Measurements from ENCODE around the gene PFDN1.

DNA sequence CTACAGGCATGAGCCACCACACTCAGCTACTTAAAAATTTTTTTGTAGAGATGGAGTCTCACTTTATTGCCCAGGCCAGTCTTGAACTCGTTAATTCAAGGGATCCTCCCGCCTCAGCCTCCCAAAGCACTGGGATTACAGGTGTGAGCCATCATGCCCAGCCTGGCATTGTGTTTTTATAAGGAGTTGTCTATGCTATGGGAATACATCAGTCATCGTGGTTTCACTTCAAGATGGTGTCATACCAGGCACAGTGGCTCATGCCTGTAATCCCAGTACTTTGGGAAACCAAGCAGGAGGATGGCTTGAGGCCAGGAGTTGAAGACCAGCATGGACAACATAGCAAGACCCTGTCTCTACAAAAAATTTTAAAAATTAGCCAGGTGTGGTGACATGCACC is 78.2 kb downstream of the PFDN1 start:
- TF ChIP-seq, protein P1, sequence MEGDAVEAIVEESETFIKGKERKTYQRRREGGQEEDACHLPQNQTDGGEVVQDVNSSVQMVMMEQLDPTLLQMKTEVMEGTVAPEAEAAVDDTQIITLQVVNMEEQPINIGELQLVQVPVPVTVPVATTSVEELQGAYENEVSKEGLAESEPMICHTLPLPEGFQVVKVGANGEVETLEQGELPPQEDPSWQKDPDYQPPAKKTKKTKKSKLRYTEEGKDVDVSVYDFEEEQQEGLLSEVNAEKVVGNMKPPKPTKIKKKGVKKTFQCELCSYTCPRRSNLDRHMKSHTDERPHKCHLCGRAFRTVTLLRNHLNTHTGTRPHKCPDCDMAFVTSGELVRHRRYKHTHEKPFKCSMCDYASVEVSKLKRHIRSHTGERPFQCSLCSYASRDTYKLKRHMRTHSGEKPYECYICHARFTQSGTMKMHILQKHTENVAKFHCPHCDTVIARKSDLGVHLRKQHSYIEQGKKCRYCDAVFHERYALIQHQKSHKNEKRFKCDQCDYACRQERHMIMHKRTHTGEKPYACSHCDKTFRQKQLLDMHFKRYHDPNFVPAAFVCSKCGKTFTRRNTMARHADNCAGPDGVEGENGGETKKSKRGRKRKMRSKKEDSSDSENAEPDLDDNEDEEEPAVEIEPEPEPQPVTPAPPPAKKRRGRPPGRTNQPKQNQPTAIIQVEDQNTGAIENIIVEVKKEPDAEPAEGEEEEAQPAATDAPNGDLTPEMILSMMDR (IDR thresholded peaks at IDR 0.05; ENCODE audit: low read depth, low read length, missing input control), result no peak
- TF ChIP-seq RAD21 (IDR thresholded peaks at IDR 0.05), result no peak
- TF ChIP-seq, protein P2, sequence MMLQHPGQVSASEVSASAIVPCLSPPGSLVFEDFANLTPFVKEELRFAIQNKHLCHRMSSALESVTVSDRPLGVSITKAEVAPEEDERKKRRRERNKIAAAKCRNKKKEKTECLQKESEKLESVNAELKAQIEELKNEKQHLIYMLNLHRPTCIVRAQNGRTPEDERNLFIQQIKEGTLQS (IDR thresholded peaks at IDR 0.05), result no peak
- TF ChIP-seq, protein P3, sequence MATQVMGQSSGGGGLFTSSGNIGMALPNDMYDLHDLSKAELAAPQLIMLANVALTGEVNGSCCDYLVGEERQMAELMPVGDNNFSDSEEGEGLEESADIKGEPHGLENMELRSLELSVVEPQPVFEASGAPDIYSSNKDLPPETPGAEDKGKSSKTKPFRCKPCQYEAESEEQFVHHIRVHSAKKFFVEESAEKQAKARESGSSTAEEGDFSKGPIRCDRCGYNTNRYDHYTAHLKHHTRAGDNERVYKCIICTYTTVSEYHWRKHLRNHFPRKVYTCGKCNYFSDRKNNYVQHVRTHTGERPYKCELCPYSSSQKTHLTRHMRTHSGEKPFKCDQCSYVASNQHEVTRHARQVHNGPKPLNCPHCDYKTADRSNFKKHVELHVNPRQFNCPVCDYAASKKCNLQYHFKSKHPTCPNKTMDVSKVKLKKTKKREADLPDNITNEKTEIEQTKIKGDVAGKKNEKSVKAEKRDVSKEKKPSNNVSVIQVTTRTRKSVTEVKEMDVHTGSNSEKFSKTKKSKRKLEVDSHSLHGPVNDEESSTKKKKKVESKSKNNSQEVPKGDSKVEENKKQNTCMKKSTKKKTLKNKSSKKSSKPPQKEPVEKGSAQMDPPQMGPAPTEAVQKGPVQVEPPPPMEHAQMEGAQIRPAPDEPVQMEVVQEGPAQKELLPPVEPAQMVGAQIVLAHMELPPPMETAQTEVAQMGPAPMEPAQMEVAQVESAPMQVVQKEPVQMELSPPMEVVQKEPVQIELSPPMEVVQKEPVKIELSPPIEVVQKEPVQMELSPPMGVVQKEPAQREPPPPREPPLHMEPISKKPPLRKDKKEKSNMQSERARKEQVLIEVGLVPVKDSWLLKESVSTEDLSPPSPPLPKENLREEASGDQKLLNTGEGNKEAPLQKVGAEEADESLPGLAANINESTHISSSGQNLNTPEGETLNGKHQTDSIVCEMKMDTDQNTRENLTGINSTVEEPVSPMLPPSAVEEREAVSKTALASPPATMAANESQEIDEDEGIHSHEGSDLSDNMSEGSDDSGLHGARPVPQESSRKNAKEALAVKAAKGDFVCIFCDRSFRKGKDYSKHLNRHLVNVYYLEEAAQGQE (IDR thresholded peaks at IDR 0.05), result no peak
- TF ChIP-seq, protein P4, sequence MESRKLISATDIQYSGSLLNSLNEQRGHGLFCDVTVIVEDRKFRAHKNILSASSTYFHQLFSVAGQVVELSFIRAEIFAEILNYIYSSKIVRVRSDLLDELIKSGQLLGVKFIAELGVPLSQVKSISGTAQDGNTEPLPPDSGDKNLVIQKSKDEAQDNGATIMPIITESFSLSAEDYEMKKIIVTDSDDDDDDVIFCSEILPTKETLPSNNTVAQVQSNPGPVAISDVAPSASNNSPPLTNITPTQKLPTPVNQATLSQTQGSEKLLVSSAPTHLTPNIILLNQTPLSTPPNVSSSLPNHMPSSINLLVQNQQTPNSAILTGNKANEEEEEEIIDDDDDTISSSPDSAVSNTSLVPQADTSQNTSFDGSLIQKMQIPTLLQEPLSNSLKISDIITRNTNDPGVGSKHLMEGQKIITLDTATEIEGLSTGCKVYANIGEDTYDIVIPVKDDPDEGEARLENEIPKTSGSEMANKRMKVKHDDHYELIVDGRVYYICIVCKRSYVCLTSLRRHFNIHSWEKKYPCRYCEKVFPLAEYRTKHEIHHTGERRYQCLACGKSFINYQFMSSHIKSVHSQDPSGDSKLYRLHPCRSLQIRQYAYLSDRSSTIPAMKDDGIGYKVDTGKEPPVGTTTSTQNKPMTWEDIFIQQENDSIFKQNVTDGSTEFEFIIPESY (IDR thresholded peaks at IDR 0.05), result no peak
